Ishikawa (cell line): ENCODE results near the gene FCER1G.

Source experiments
- YY1 ChIP-seq: IDR thresholded peaks from 2 replicates; pipeline ENCODE4 v1.6.1; 2012; ENCODE audit warnings: low read depth
- TF ChIP-seq, protein P1 (sequence below): IDR thresholded peaks from 2 replicates; pipeline ENCODE4 v1.6.1; 2012; ENCODE audit warnings: low read depth, mild to moderate bottlenecking

DNA sequence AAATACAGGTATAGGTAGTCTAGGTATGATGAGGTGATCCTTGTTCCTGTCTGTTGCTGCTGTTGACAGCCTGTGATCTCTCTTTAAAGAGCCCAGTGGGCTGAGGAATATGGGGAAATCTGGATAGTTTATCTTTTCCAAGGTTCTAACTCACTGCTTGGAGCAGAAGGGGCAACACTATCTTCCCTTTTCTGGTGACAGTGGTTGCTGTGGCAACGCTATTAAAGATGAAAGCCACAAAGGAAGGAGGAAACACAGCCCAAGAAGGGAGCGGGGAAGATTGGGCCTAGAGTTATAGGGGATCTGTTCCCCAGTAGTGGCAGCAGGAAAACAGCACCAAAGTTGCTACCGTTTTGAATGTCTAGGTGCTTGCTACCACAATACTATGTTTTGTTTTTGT is 52.2 kb downstream of the FCER1G start:
- TF ChIP-seq YY1, result no peak
- TF ChIP-seq, protein P1, sequence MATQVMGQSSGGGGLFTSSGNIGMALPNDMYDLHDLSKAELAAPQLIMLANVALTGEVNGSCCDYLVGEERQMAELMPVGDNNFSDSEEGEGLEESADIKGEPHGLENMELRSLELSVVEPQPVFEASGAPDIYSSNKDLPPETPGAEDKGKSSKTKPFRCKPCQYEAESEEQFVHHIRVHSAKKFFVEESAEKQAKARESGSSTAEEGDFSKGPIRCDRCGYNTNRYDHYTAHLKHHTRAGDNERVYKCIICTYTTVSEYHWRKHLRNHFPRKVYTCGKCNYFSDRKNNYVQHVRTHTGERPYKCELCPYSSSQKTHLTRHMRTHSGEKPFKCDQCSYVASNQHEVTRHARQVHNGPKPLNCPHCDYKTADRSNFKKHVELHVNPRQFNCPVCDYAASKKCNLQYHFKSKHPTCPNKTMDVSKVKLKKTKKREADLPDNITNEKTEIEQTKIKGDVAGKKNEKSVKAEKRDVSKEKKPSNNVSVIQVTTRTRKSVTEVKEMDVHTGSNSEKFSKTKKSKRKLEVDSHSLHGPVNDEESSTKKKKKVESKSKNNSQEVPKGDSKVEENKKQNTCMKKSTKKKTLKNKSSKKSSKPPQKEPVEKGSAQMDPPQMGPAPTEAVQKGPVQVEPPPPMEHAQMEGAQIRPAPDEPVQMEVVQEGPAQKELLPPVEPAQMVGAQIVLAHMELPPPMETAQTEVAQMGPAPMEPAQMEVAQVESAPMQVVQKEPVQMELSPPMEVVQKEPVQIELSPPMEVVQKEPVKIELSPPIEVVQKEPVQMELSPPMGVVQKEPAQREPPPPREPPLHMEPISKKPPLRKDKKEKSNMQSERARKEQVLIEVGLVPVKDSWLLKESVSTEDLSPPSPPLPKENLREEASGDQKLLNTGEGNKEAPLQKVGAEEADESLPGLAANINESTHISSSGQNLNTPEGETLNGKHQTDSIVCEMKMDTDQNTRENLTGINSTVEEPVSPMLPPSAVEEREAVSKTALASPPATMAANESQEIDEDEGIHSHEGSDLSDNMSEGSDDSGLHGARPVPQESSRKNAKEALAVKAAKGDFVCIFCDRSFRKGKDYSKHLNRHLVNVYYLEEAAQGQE, result no peak
